ENCODE results near the gene GPC5.

GRCh38 chr13:91701975-91702374 lies 303.6 kb downstream of the GPC5 start:
- TF ChIP-seq CTCF (conservative IDR thresholded peaks at IDR 0.05; ENCODE audit: low read depth, low read length) (no peak), EZH2 (IDR thresholded peaks at IDR 0.05; ENCODE audit: borderline replicate concordance, low read depth, low read length, poor library complexity, severe bottlenecking) (no peak)

Measured in A673 (cell line).